Neuronal stem cell (in vitro differentiated cells): Measurements from ENCODE around the gene FABP2.
"Not testable (repeated sequence)": the region's sequence is repeated elsewhere in the genome, so short reads cannot be mapped to it uniquely, and the experiment has no call there.

Source experiments
- DNase-seq: peaks from one replicate; pipeline ENCODE4 v3.0.0-alpha.2; 2013; ENCODE audit warnings: low spot score
- H2AFZ ChIP-seq: one replicate; pipeline ENCODE4 v1.6.1; 2013; ENCODE audit warnings: mild to moderate bottlenecking, low read length, inconsistent platforms
- H2AK5ac ChIP-seq: 2 replicates; pipeline ENCODE4 v1.6.1; 2013; ENCODE audit warnings: low read depth, mild to moderate bottlenecking, inconsistent platforms, low read length, moderate library complexity, mixed read lengths
- H2BK120ac ChIP-seq: 2 replicates; pipeline ENCODE4 v1.6.1; 2013; ENCODE audit warnings: low read depth, mild to moderate bottlenecking, inconsistent platforms, low read length, moderate library complexity, mixed read lengths
- H2BK12ac ChIP-seq: one replicate; pipeline ENCODE4 v1.6.1; 2013; ENCODE audit warnings: low read length, inconsistent platforms
- H2BK15ac ChIP-seq: 2 replicates; pipeline ENCODE4 v1.6.1; 2013; ENCODE audit warnings: mild to moderate bottlenecking, low read length, inconsistent platforms, mixed read lengths
- H2BK5ac ChIP-seq: one replicate; pipeline ENCODE4 v1.6.1; 2013; ENCODE audit warnings: inconsistent platforms, mild to moderate bottlenecking, low read length, moderate library complexity
- H3K14ac ChIP-seq: one replicate; pipeline ENCODE4 v1.6.1; 2013; ENCODE audit warnings: low read length, inconsistent platforms
- H3K18ac ChIP-seq: 2 replicates; pipeline ENCODE4 v1.6.1; 2013; ENCODE audit warnings: low read length, inconsistent platforms
- H3K23ac ChIP-seq: 2 replicates; pipeline ENCODE4 v1.6.1; 2013; ENCODE audit warnings: low read depth, mild to moderate bottlenecking, mixed read lengths, low read length, inconsistent platforms; ENCODE audit not compliant: poor library complexity
- H3K27ac ChIP-seq: replicated peaks from 3 replicates; pipeline ENCODE4 v1.5.1; 2013; ENCODE audit warnings: low read length, inconsistent platforms
- H3K27me3 ChIP-seq, 3 experiments: 2 replicates each; pipeline ENCODE4 v1.6.1; 2013; ENCODE audit warnings: low read length in 3 of 3, mild to moderate bottlenecking in 2 of 3, inconsistent platforms in 1 of 3, low read depth in 1 of 3, mixed read lengths in 1 of 3, moderate library complexity in 1 of 3; ENCODE audit not compliant: control insufficient read depth in 3 of 3, insufficient read depth in 3 of 3
- H3K36me3 ChIP-seq, 2 donors: replicated peaks in 1 of 2; 2 replicates each; pipeline ENCODE4 v1.6.1; 2013; ENCODE audit warnings: low read length in 2 of 2; ENCODE audit not compliant: control insufficient read depth in 2 of 2, insufficient read depth in 2 of 2
- H3K4ac ChIP-seq: 2 replicates; pipeline ENCODE4 v1.6.1; 2013; ENCODE audit warnings: inconsistent platforms, mild to moderate bottlenecking, low read length, moderate library complexity
- H3K4me1 ChIP-seq, 2 donors: 1 replicate in 1 of 2; 2 replicates in 1 of 2; pipeline ENCODE4 v1.6.1; 2013; ENCODE audit warnings: low read length in 2 of 2, low read depth in 1 of 2; ENCODE audit not compliant: control insufficient read depth in 2 of 2, insufficient read depth in 1 of 2
- H3K4me2 ChIP-seq: one replicate; pipeline ENCODE4 v1.6.1; 2013; ENCODE audit warnings: mild to moderate bottlenecking, low read length, inconsistent platforms; ENCODE audit not compliant: insufficient read depth, poor library complexity, severe bottlenecking
- H3K4me3 ChIP-seq, 2 donors: 2 replicates each; pipeline ENCODE4 v1.5.1; 2013; ENCODE audit warnings: low read length in 2 of 2, mild to moderate bottlenecking in 2 of 2, inconsistent platforms in 1 of 2, moderate library complexity in 1 of 2
- H3K79me1 ChIP-seq: one replicate; pipeline ENCODE4 v1.6.1; 2013; ENCODE audit warnings: low read depth, mild to moderate bottlenecking, inconsistent platforms, low read length, moderate library complexity
- H3K9ac ChIP-seq: one replicate; pipeline ENCODE4 v1.6.1; 2013; ENCODE audit warnings: mild to moderate bottlenecking, low read depth, low read length, inconsistent platforms; ENCODE audit not compliant: poor library complexity
- H3K9me3 ChIP-seq, 2 donors: replicated peaks in 1 of 2; 2 replicates each; pipeline versions ENCODE3 to v1.6.1; 2013; ENCODE audit warnings: low read length in 2 of 2, mild to moderate bottlenecking in 2 of 2, inconsistent platforms in 1 of 2, low read depth in 1 of 2, mixed read lengths in 1 of 2, moderate library complexity in 1 of 2; ENCODE audit not compliant: control insufficient read depth in 2 of 2, insufficient read depth in 1 of 2
- H4K8ac ChIP-seq: one replicate; pipeline ENCODE4 v1.6.1; 2013; ENCODE audit warnings: low read depth, mild to moderate bottlenecking, inconsistent platforms, low read length, moderate library complexity
- H4K91ac ChIP-seq: one replicate; pipeline ENCODE4 v1.6.1; 2013; ENCODE audit warnings: low read length, low read depth, mild to moderate bottlenecking, inconsistent platforms; ENCODE audit not compliant: poor library complexity
- WGBS, 2 donors: extraction: QIAGEN DNeasy Blood & Tissue Kit; methylation state at CpG; one replicate each; pipeline ENCODE4 v1.1.7; 2013; ENCODE audit warnings: missing lambda C conversion rate in 2 of 2, mixed read lengths in 1 of 2; ENCODE audit not compliant: insufficient read length in 2 of 2, insufficient replicate concordance in 1 of 2; ENCODE audit errors: extremely low coverage in 2 of 2; 5-methylcytosine and 5-hydroxymethylcytosine counted together

Gene FABP2

GRCh38 chr4:119364203-119364602, 42.3 kb upstream of the FABP2 start:
- not testable (repeated sequence) for H2BK12ac ChIP-seq, H2AFZ ChIP-seq, H3K27me3 ChIP-seq, H2AK5ac ChIP-seq, H3K4ac ChIP-seq, H2BK120ac ChIP-seq, H3K4me1 ChIP-seq, H3K4me2 ChIP-seq, H3K23ac ChIP-seq, H2BK5ac ChIP-seq, H3K79me1 ChIP-seq, H2BK15ac ChIP-seq, H3K9me3 ChIP-seq, H3K36me3 ChIP-seq, H3K14ac ChIP-seq, H3K4me3 ChIP-seq, H3K27ac ChIP-seq, H3K9ac ChIP-seq, H4K91ac ChIP-seq, H3K18ac ChIP-seq, H4K8ac ChIP-seq, DNase-seq
- WGBS, 2 donors, result no CpG with 5 or more reads among the region's 1 CpG

GRCh38 chr4:119363372-119363771, 41.4 kb upstream of the FABP2 start:
- H3K14ac ChIP-seq, H3K4ac ChIP-seq, H4K91ac ChIP-seq, DNase-seq, H2AK5ac ChIP-seq, H3K9me3 ChIP-seq, H2AFZ ChIP-seq, H3K18ac ChIP-seq, H3K4me2 ChIP-seq, H2BK120ac ChIP-seq, H3K36me3 ChIP-seq, H2BK15ac ChIP-seq, H2BK5ac ChIP-seq, H3K4me3 ChIP-seq, H3K23ac ChIP-seq, H3K4me1 ChIP-seq, H3K27me3 ChIP-seq, H3K27ac ChIP-seq, H3K79me1 ChIP-seq, H2BK12ac ChIP-seq, H3K9ac ChIP-seq, H4K8ac ChIP-seq: not testable (repeated sequence)
- WGBS, 2 donors, result no CpG with 5 or more reads among the region's 6 CpGs

- H3K14ac ChIP-seq, H3K4me1 ChIP-seq, H3K79me1 ChIP-seq, H2AK5ac ChIP-seq, H3K36me3 ChIP-seq, H3K27ac ChIP-seq, H3K27me3 ChIP-seq, H3K4ac ChIP-seq, DNase-seq, H3K23ac ChIP-seq, H2BK15ac ChIP-seq, H2BK120ac ChIP-seq, H2AFZ ChIP-seq, H3K18ac ChIP-seq, H3K9ac ChIP-seq, H2BK5ac ChIP-seq, H3K9me3 ChIP-seq, H4K8ac ChIP-seq, H4K91ac ChIP-seq, H3K4me3 ChIP-seq, H2BK12ac ChIP-seq, H3K4me2 ChIP-seq: not testable (repeated sequence)
- WGBS, 2 donors, result no CpG with 5 or more reads among the region's 3 CpGs
Measured at GRCh38 chr4:119362413-119362812, 40.5 kb upstream of the FABP2 start.

DNA sequence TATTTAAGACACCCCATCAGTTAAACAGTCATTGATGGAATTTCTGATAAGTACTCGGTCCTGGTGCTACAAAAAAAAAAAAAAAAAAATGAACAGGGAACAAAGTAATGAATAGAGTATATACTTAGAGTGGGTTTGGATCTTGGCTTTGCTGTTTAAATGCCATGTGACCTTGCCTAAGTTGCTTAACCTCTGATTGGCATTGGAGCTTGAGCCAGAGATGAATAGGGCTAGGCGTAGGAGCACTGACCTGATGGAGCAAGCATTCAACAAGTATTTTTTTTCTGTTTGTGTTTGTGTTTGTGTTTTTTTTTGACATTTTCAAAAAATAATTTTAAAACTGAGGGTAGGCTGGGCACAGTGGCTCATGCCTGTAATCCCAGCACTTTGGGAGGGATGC, 37.9 kb upstream of the FABP2 start:
- not testable (repeated sequence) for H2AFZ ChIP-seq, H3K27ac ChIP-seq, H3K27me3 ChIP-seq, H3K18ac ChIP-seq, DNase-seq, H4K8ac ChIP-seq, H3K9ac ChIP-seq, H2BK12ac ChIP-seq, H2BK15ac ChIP-seq, H4K91ac ChIP-seq, H3K4me1 ChIP-seq, H2BK5ac ChIP-seq, H3K4ac ChIP-seq, H2BK120ac ChIP-seq, H3K23ac ChIP-seq, H2AK5ac ChIP-seq, H3K14ac ChIP-seq, H3K36me3 ChIP-seq, H3K4me3 ChIP-seq, H3K79me1 ChIP-seq, H3K9me3 ChIP-seq, H3K4me2 ChIP-seq
- WGBS, 2 donors, result no CpG with 5 or more reads among the region's 2 CpGs
